HL-60 (cell line): ENCODE measurements around the gene FAM89B.

Experiments
- CTCF ChIP-seq: IDR thresholded peaks from one replicate; pipeline ENCODE4 v1.5.1; 2011; ENCODE audit warnings: low read length, control low read depth, inconsistent platforms; ENCODE audit not compliant: insufficient read depth
- POLR2AphosphoS5 ChIP-seq: IDR thresholded peaks from 2 replicates; pipeline ENCODE4 v1.6.1; 2012; ENCODE audit warnings: low read depth
- REST ChIP-seq: IDR thresholded peaks from 2 replicates; pipeline ENCODE4 v1.6.1; 2012; ENCODE audit warnings: low read depth; ENCODE audit not compliant: insufficient replicate concordance
- SPI1 ChIP-seq: IDR thresholded peaks from 2 replicates; pipeline ENCODE4 v1.6.1; 2012; ENCODE audit warnings: low read depth, mild to moderate bottlenecking, borderline replicate concordance

GRCh38 chr11:65563601-65564000, 8.7 kb upstream of the FAM89B start:
- no peak for TF ChIP-seq CTCF
- no peak for TF ChIP-seq REST
- no peak for TF ChIP-seq POLR2AphosphoS5
- no peak for TF ChIP-seq SPI1
